GM23338 (cell line): ENCODE measurements around the gene PLEKHG4. TPM values are rescaled to one million over a fixed set of nuclear protein-coding genes. Genes with fewer than 3 reads are reported as not detected.
A peak's percentile ranks its signal among the peaks of the same experiment; 100 is the strongest.

Experiments
- ATAC-seq: fragments of 200-7000 bp; cut with Tn5 transposase; 3 replicates; pipeline ENCODE4 v1.9.1; 2020
- DNase-seq: peaks from one replicate; pipeline ENCODE4 v3.0.0-alpha.2; 2015; ENCODE audit warnings: low spot score
- H2AFZ ChIP-seq: fragments of 200-600 bp; sonication (generic); 2 replicates; pipeline ENCODE4 v1.8.0; 2016; ENCODE audit warnings: antibody characterized with exemption, mild to moderate bottlenecking, moderate library complexity
- H3F3A ChIP-seq: fragments of 200-600 bp; sonication (generic); replicated peaks from 2 replicates; pipeline ENCODE4 v1.8.0; 2017; ENCODE audit warnings: antibody characterized with exemption, mixed run types, low read depth
- H3K27ac ChIP-seq: fragments of 200-600 bp; sonication (generic); 2 replicates; pipeline ENCODE4 v1.6.1; 2016; ENCODE audit warnings: low read depth
- H3K27me3 ChIP-seq: fragments of 200-600 bp; sonication (generic); 2 replicates; pipeline ENCODE4 v1.8.0; 2016; ENCODE audit warnings: mild to moderate bottlenecking, mixed run types, moderate library complexity; ENCODE audit not compliant: insufficient read depth
- H3K36me3 ChIP-seq: fragments of 200-600 bp; sonication (generic); 2 replicates; pipeline ENCODE4 v1.8.0; 2016; ENCODE audit warnings: mild to moderate bottlenecking; ENCODE audit not compliant: insufficient read depth
- H3K4me1 ChIP-seq: fragments of 200-600 bp; sonication (generic); 2 replicates; pipeline ENCODE4 v1.8.0; 2016; ENCODE audit warnings: mild to moderate bottlenecking, moderate library complexity; ENCODE audit not compliant: insufficient read depth
- H3K4me2 ChIP-seq: fragments of 200-600 bp; sonication (generic); 2 replicates; pipeline ENCODE4 v1.7.1; 2017; ENCODE audit warnings: mixed run types
- H3K4me3 ChIP-seq: fragments of 200-600 bp; sonication (generic); 2 replicates; pipeline ENCODE4 v1.6.1; 2016; ENCODE audit warnings: mixed run types
- H3K79me2 ChIP-seq: fragments of 200-600 bp; sonication (generic); replicated peaks from 2 replicates; pipeline ENCODE4 v1.8.0; 2017; ENCODE audit warnings: mild to moderate bottlenecking; ENCODE audit not compliant: insufficient read depth
- H3K9me2 ChIP-seq: fragments of 200-600 bp; sonication (generic); 2 replicates; pipeline ENCODE4 v1.8.0; 2017; ENCODE audit not compliant: insufficient read depth
- H4K20me1 ChIP-seq: fragments of 200-600 bp; sonication (generic); replicated peaks from 2 replicates; pipeline ENCODE4 v1.8.0; 2017; ENCODE audit warnings: mild to moderate bottlenecking; ENCODE audit not compliant: insufficient read depth
- H3K27ac Mint-ChIP-seq: 2 replicates; pipeline ENCODE4 v1.8.0; 2020; ENCODE audit warnings: inconsistent platforms, mild to moderate bottlenecking, moderate library complexity, mixed read lengths
- H3K27me3 Mint-ChIP-seq: 3 replicates; pipeline ENCODE4 v1.8.0; 2022; ENCODE audit warnings: low read depth, mild to moderate bottlenecking, moderate library complexity, mixed read lengths, inconsistent platforms; ENCODE audit not compliant: insufficient read depth, poor library complexity
- H3K36me3 Mint-ChIP-seq: 3 replicates; pipeline ENCODE4 v1.8.0; 2021; ENCODE audit warnings: low read depth, mild to moderate bottlenecking, inconsistent platforms, moderate library complexity, mixed read lengths
- H3K4me1 Mint-ChIP-seq: 3 replicates; pipeline ENCODE4 v1.8.0; 2020; ENCODE audit warnings: mild to moderate bottlenecking, inconsistent platforms, mixed read lengths
- H3K4me3 Mint-ChIP-seq: 3 replicates; pipeline ENCODE4 v1.8.0; 2021; ENCODE audit warnings: moderate library complexity, mild to moderate bottlenecking, inconsistent platforms, mixed read lengths
- H3K9me3 Mint-ChIP-seq: 3 replicates; pipeline ENCODE4 v1.8.0; 2020; ENCODE audit warnings: moderate library complexity, mild to moderate bottlenecking, inconsistent platforms, mixed read lengths
- CREB1 ChIP-seq: fragments of 250-450 bp; sonication (Bioruptor Pico); IDR thresholded peaks from 2 replicates; pipeline ENCODE4 v1.5.0; 2020; ENCODE audit warnings: low read depth, mild to moderate bottlenecking, moderate library complexity
- CTCF ChIP-seq, 2 experiments: fragments of 200-600 bp in 1 of 2; sonication (generic) in 1 of 2; conservative IDR thresholded peaks; 2 replicates each; pipeline versions ENCODE4 v1.5.1 to v1.6.1; 2016 to 2017; ENCODE audit warnings: antibody characterized with exemption in 2 of 2, low read depth in 2 of 2, mild to moderate bottlenecking in 2 of 2, moderate library complexity in 1 of 2
- EZH2 ChIP-seq: fragments of 200-600 bp; sonication (generic); IDR thresholded peaks from one replicate; pipeline ENCODE4 v1.8.0; 2017; ENCODE audit warnings: antibody characterized with exemption, mild to moderate bottlenecking, low read depth; ENCODE audit not compliant: unreplicated experiment
- POLR2AphosphoS5 ChIP-seq: IDR thresholded peaks from 2 replicates; pipeline ENCODE4 v1.6.1; 2016; ENCODE audit warnings: antibody characterized with exemption, low read depth
- ZNF331 ChIP-seq: fragments of 250-450 bp; sonication (Bioruptor Pico); IDR thresholded peaks from 2 replicates; pipeline ENCODE4 v1.5.0; 2020; ENCODE audit warnings: low read depth, mild to moderate bottlenecking, moderate library complexity
- ZNF462 ChIP-seq: fragments of 250-450 bp; sonication (Bioruptor Pico); IDR thresholded peaks from 2 replicates; pipeline ENCODE4 v1.5.0; 2020; ENCODE audit warnings: mild to moderate bottlenecking, moderate library complexity
- polyA plus RNA-seq: library from polyadenylated mRNA; unstranded; fragments of >200 nt; fragmentation: Nextera tagmentation; extraction: Ambion mirVana; gene quantifications from 2 replicates; pipeline ENCODE4 v1.2.1, GENCODE V29; 2016
- total RNA-seq: library from RNA; depleted of rRNA; stranded (reverse); fragments of >200 nt; shearing (Covaris generic); gene quantifications from 2 replicates; pipeline ENCODE4 v1.2.3, GENCODE V29; 2014

Gene PLEKHG4
- total and polyA plus RNA-seq, 2 experiments from 2014 or later: 3.2 to 10.3 TPM

GRCh38 chr16:67277999-67278772 is 1.1 kb upstream of the PLEKHG4 start (continued):
- TF ChIP-seq ZNF462: no peak
- no peak for TF ChIP-seq ZNF331 (CRISPR knock-in tag)
- TF ChIP-seq POLR2AphosphoS5: no peak
- TF ChIP-seq CTCF (conservative IDR thresholded peaks at IDR 0.05; ENCODE audit: low read depth in 2 of 2): no peak

GRCh38 chr16:67278773-67279295 is 498 bp upstream of the PLEKHG4 start:
- H4K20me1 ChIP-seq: no peaks in the 10 kb centered on the region
- peak overlapping the region; percentile 80 for H3K4me3 Mint-ChIP-seq
- H3K27ac Mint-ChIP-seq: no peak overlapping the region
- H3K4me3 ChIP-seq: peak overlapping the region; percentile 60
- peak overlapping the region; percentile 87 for H3K4me2 ChIP-seq
- ATAC-seq (peak; percentile 78), DNase-seq (peak; percentile 26)
- H3K79me2 ChIP-seq: no peaks in the 10 kb centered on the region
- peaks cover 5% of the 10 kb centered on the region; the same call in 2 of the 3 replicates for H3K36me3 Mint-ChIP-seq
- peaks cover 6% of the 10 kb centered on the region for H3K27me3 Mint-ChIP-seq
- peaks cover 2% of the 10 kb centered on the region; the same call in 2 of the 3 replicates for H3K4me1 Mint-ChIP-seq
- no peaks in the 10 kb centered on the region for H3K9me2 ChIP-seq
- no peaks in the 10 kb centered on the region for H3K36me3 ChIP-seq
- no peaks in the 10 kb centered on the region for H3F3A ChIP-seq
- H2AFZ ChIP-seq: peak overlapping the region; percentile 85
- peaks cover 5% of the 10 kb centered on the region; the same call in 1 of the 2 replicates for H3K4me1 ChIP-seq
- H3K9me3 Mint-ChIP-seq: no peaks in the 10 kb centered on the region
- no peak overlapping the region for H3K27ac ChIP-seq
- peaks cover 13% of the 10 kb centered on the region for H3K27me3 ChIP-seq
- TF ChIP-seq CREB1 (CRISPR knock-in tag) (no peak), EZH2 (no peak), CTCF (conservative IDR thresholded peaks at IDR 0.05; ENCODE audit: low read depth in 2 of 2) (peak; percentile 67 to 78)
